Measurements from ENCODE around the gene PTPRG.

Gene PTPRG

GRCh38 chr3:61824553-61825135, 263.3 kb downstream of the PTPRG start:
- in situ Hi-C loops (cut with MboI; ENCODE audit: low pct_unique_long_range_greater_than_20kb, low sequenced_read_pairs): no loop called here
- no peak for DNase-seq

GRCh38 chr3:61826161-61826560, 264.8 kb downstream of the PTPRG start:
- in situ Hi-C loops (cut with MboI; ENCODE audit: low pct_unique_long_range_greater_than_20kb, low sequenced_read_pairs): no loop called here
- DNase-seq: no peak

- in situ Hi-C loops (cut with MboI; ENCODE audit: low pct_unique_long_range_greater_than_20kb, low sequenced_read_pairs): no loop called here
- no peak for DNase-seq
Measured at GRCh38 chr3:61828184-61828874, 267.0 kb downstream of the PTPRG start.

GRCh38 chr3:61828880-61829721, 267.7 kb downstream of the PTPRG start:
- no peak for DNase-seq
- in situ Hi-C loops (cut with MboI; ENCODE audit: low pct_unique_long_range_greater_than_20kb, low sequenced_read_pairs): no loop called here

GRCh38 chr3:61829722-61830350, 268.5 kb downstream of the PTPRG start:
- DNase-seq: no peak
- in situ Hi-C loops (cut with MboI; ENCODE audit: low pct_unique_long_range_greater_than_20kb, low sequenced_read_pairs): no loop called here

GRCh38 chr3:61831973-61832372, 270.6 kb downstream of the PTPRG start:
- in situ Hi-C loops (cut with MboI; ENCODE audit: low pct_unique_long_range_greater_than_20kb, low sequenced_read_pairs): no loop called here
- DNase-seq: no peak

- DNase-seq: no peak
- in situ Hi-C loops (cut with MboI; ENCODE audit: low pct_unique_long_range_greater_than_20kb, low sequenced_read_pairs): no loop called here
Measured at GRCh38 chr3:61832375-61833229, 271.2 kb downstream of the PTPRG start.

GRCh38 chr3:61839256-61839655, 277.9 kb downstream of the PTPRG start:
- in situ Hi-C loops (cut with MboI; ENCODE audit: low pct_unique_long_range_greater_than_20kb, low sequenced_read_pairs): no loop called here
- DNase-seq: no peak

GRCh38 chr3:61841111-61841845, 279.9 kb downstream of the PTPRG start:
- in situ Hi-C loops (cut with MboI; ENCODE audit: low pct_unique_long_range_greater_than_20kb, low sequenced_read_pairs): no loop called here
- DNase-seq: no peak

GRCh38 chr3:61841988-61842387, 280.6 kb downstream of the PTPRG start:
- in situ Hi-C loops (cut with MboI; ENCODE audit: low pct_unique_long_range_greater_than_20kb, low sequenced_read_pairs): no loop called here
- DNase-seq: no peak

GRCh38 chr3:61844346-61844745, 283.0 kb downstream of the PTPRG start:
- DNase-seq: no peak
- in situ Hi-C loops (cut with MboI; ENCODE audit: low pct_unique_long_range_greater_than_20kb, low sequenced_read_pairs): no loop called here

- no peak for DNase-seq
- in situ Hi-C loops (cut with MboI; ENCODE audit: low pct_unique_long_range_greater_than_20kb, low sequenced_read_pairs): no loop called here
Measured at GRCh38 chr3:61846488-61846887, 285.1 kb downstream of the PTPRG start.

- DNase-seq: no peak
- in situ Hi-C loops (cut with MboI; ENCODE audit: low pct_unique_long_range_greater_than_20kb, low sequenced_read_pairs): no loop called here
Measured at GRCh38 chr3:61847784-61848462, 286.6 kb downstream of the PTPRG start.

GRCh38 chr3:61848885-61849284, 287.5 kb downstream of the PTPRG start:
- DNase-seq: peak; percentile 17
- in situ Hi-C loops (cut with MboI; ENCODE audit: low pct_unique_long_range_greater_than_20kb, low sequenced_read_pairs): no loop called here

- in situ Hi-C loops (cut with MboI; ENCODE audit: low pct_unique_long_range_greater_than_20kb, low sequenced_read_pairs): loop anchor here (25.0 kb wide), 1 partner anchor 333 kb away; no protein-coding TSS in a partner anchor
- no peak for DNase-seq
Measured at GRCh38 chr3:61853912-61854311, 292.5 kb downstream of the PTPRG start.

GRCh38 chr3:61855211-61855610, 293.8 kb downstream of the PTPRG start:
- in situ Hi-C loops (cut with MboI; ENCODE audit: low pct_unique_long_range_greater_than_20kb, low sequenced_read_pairs): loop anchor here (25.0 kb wide), 1 partner anchor 332 kb away; no protein-coding TSS in a partner anchor
- DNase-seq: no peak

- no peak for DNase-seq
- in situ Hi-C loops (cut with MboI; ENCODE audit: low pct_unique_long_range_greater_than_20kb, low sequenced_read_pairs): loop anchor here (25.0 kb wide), 1 partner anchor 330 kb away; no protein-coding TSS in a partner anchor
Measured at GRCh38 chr3:61857297-61857696, 295.9 kb downstream of the PTPRG start.
